ENCODE measurements around the gene PRMT7. TPM values are rescaled to one million over a fixed set of nuclear protein-coding genes. Genes with fewer than 3 reads are reported as not detected.
"Not testable (repeated sequence)": the region's sequence is repeated elsewhere in the genome, so short reads cannot be mapped to it uniquely, and the experiment has no call there.

The PRMT7 gene
- total RNA-seq, 2 experiments from 2014 or later: 80.4 to 85.1 TPM

DNA sequence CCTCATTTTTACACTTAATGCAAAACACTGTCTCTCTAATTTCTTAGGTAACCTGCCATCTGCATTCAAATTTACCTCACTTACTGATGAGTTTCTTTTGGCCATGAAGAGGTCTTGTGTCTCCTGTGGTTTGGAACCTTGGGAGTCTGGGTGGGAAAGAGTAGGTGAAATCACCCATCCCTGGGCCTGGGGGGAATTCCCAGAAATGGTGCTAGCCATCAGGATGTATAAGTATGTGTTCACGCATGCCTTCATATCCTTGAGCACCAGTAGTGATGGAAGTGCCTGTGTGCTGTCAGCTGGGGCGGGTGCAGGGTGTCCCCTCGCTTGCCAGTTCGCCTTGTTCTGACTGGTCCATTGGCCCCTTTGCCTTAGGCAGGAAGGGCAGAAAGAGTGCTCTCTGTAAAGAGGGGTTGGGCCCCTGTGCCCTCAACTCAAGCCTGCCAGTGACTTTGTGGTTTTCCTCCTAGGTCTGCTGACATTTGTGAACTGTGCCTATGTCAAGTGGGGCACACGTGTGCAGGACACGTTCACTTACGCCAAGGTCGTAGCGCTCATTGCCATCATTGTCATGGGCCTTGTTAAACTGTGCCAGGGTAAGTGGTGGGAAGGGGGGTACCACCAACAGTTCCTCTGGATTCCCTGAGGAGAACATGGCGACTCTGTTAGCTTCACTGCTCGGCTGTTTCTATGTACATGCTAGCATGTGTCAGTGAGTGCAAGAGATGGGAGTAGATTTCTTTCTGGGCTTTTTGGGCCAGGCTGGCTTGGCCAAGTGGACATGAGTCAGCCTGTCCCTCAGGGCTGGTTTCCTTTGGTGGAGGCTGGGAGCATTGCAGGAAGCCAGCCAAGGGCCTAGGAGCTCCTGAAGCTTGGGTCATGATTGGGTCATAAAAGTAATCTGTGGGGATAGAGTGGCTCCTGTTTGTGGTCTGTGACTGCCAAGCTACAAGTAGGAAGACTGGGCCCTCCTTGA is 23.3 kb upstream of the PRMT7 start:
- Histone ChIP-seq H3K4me2 (ENCODE audit: low read length) (0 out of 2 replicates have a peak overlapping the region, but pooled peaks have one; percentile 83), H3K79me2 (ENCODE audit: insufficient read depth, low read depth, low read length) (peaks cover 28% of the 10 kb centered on the region; the same call in 1 of the 2 replicates), H3K9me2 (ENCODE audit: insufficient read depth, low read length) (no peaks in the 10 kb centered on the region), H3K4me1 (ENCODE audit: insufficient read depth, low read length, poor library complexity, severe bottlenecking) (peaks cover 94% of the 10 kb centered on the region), H3K27ac (ENCODE audit: low read depth, low read length, poor library complexity, severe bottlenecking) (peak overlapping the region; percentile 97), H2AFZ (ENCODE audit: low read length) (no peak overlapping the region), H3K4me3 (ENCODE audit: low read depth, low read length, poor library complexity, severe bottlenecking) (no peak overlapping the region), H4K20me1 (ENCODE audit: insufficient read depth, low read length) (no peaks in the 10 kb centered on the region), H3K9me3 (ENCODE audit: low read length) (no peaks in the 10 kb centered on the region), H3K36me3 (ENCODE audit: insufficient read depth, low read length) (peaks cover 68% of the 10 kb centered on the region)
- ChIA-PET POLR2A (interaction anchor here (0.8 to 2.6 kb wide), 5 partner anchors 9 to 91 kb away, joined by 3 to 19 read pairs (median 5); partner anchors contain the start of genes PRMT7 and SLC7A6OS), CTCF (ENCODE audit: unreplicated experiment) (interaction anchor here (1.2 kb wide), 1 partner anchor 24 kb away, joined by 4 read pairs; no protein-coding TSS in a partner anchor)
- no peak for DNase-seq (ENCODE audit: low spot score)
- intact Hi-C loops (cut with micrococcal nuclease; ENCODE audit: unreplicated experiment): no loop called here
- BruUV-seq (replicated peaks): no TSS peak
- TF ChIP-seq EZH2phosphoT487 (IDR thresholded peaks at IDR 0.05; ENCODE audit: borderline replicate concordance, low read depth, low read length): no peak
- no peak for TF ChIP-seq CTCF (conservative IDR thresholded peaks at IDR 0.05; ENCODE audit: low read length)

GRCh38 chr16:68288252-68288650 is 22.6 kb upstream of the PRMT7 start:
- Histone ChIP-seq H3K4me3 (ENCODE audit: low read depth, low read length, poor library complexity, severe bottlenecking) (no peak overlapping the region), H3K79me2 (ENCODE audit: insufficient read depth, low read depth, low read length) (peaks cover 28% of the 10 kb centered on the region; the same call in 1 of the 2 replicates)
- intact Hi-C loops (cut with micrococcal nuclease; ENCODE audit: unreplicated experiment): no loop called here

DNA sequence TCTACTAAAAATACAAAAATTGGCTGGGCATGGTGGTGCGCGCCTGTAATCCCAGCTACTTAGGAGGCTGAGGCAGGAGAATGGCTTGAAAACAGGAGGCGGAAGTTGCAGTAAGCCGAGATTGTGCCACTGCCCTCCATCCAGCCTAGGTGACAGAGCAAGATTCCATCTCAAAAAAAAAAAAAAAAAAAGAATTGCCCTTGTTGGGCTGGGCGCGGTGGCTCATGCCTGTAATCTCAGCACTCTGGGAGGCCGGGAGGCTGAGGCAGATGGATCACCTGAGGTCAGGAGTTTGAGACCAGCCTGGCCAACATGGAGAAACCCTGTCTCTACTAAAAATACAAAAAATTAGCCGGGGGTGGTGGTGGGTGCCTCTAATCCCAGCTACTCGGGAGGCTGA is 22.0 kb upstream of the PRMT7 start:
- H2AFZ ChIP-seq (ENCODE audit: low read length); DNase-seq (ENCODE audit: low spot score); H3K4me3 ChIP-seq (ENCODE audit: low read depth, low read length, poor library complexity, severe bottlenecking); BruUV-seq (replicated peaks); H3K9me2 ChIP-seq (ENCODE audit: insufficient read depth, low read length); intact Hi-C loops (cut with micrococcal nuclease; ENCODE audit: unreplicated experiment); H4K20me1 ChIP-seq (ENCODE audit: insufficient read depth, low read length); H3K9me3 ChIP-seq (ENCODE audit: low read length): not testable (repeated sequence)
- peaks cover 75% of the 10 kb centered on the region for H3K36me3 ChIP-seq (ENCODE audit: insufficient read depth, low read length)
- POLR2A ChIA-PET: interaction anchor here (0.7 to 3.4 kb wide), 9 partner anchors 10 to 1723 kb away, joined by 3 to 18 read pairs (median 5); partner anchors contain the start of genes PRMT7 and SLC7A6OS
- peak overlapping the region; percentile 49; the same call in 1 of the 2 replicates for H3K4me2 ChIP-seq (ENCODE audit: low read length)
- H3K4me1 ChIP-seq (ENCODE audit: insufficient read depth, low read length, poor library complexity, severe bottlenecking): peaks cover 82% of the 10 kb centered on the region
- peak overlapping the region; percentile 66 for H3K27ac ChIP-seq (ENCODE audit: low read depth, low read length, poor library complexity, severe bottlenecking)
- CTCF ChIA-PET (ENCODE audit: unreplicated experiment): interaction anchor here (1.2 kb wide), 1 partner anchor 26 kb away, joined by 4 read pairs; no protein-coding TSS in a partner anchor
- H3K79me2 ChIP-seq (ENCODE audit: insufficient read depth, low read depth, low read length): peaks cover 28% of the 10 kb centered on the region; the same call in 1 of the 2 replicates

More at GRCh38 chr16:68288252-68288650, 22.6 kb upstream of the PRMT7 start:
- Histone ChIP-seq H3K36me3 (ENCODE audit: insufficient read depth, low read length) (peaks cover 69% of the 10 kb centered on the region), H4K20me1 (ENCODE audit: insufficient read depth, low read length) (no peaks in the 10 kb centered on the region), H2AFZ (ENCODE audit: low read length) (no peak overlapping the region), H3K4me2 (ENCODE audit: low read length) (no peak overlapping the region), H3K9me3 (ENCODE audit: low read length) (no peaks in the 10 kb centered on the region), H3K4me1 (ENCODE audit: insufficient read depth, low read length, poor library complexity, severe bottlenecking) (peaks cover 87% of the 10 kb centered on the region), H3K27ac (ENCODE audit: low read depth, low read length, poor library complexity, severe bottlenecking) (peak overlapping the region; percentile 25), H3K9me2 (ENCODE audit: insufficient read depth, low read length) (no peaks in the 10 kb centered on the region)
- ChIA-PET CTCF (ENCODE audit: unreplicated experiment) (interaction anchor here (1.2 kb wide), 1 partner anchor 25 kb away, joined by 4 read pairs; no protein-coding TSS in a partner anchor), POLR2A (interaction anchor here (0.7 to 1.4 kb wide), 4 partner anchors 9 to 687 kb away, joined by 3 to 6 read pairs (median 5); partner anchors contain the start of genes PRMT7 and SLC7A6OS)
- BruUV-seq (replicated peaks): no TSS peak
- TF ChIP-seq EZH2phosphoT487 (IDR thresholded peaks at IDR 0.05; ENCODE audit: borderline replicate concordance, low read depth, low read length): no peak
- no peak for TF ChIP-seq CTCF (conservative IDR thresholded peaks at IDR 0.05; ENCODE audit: low read length)
- DNase-seq (ENCODE audit: low spot score): no peak

Data from OCI-LY7 (cell line).